GM23338 (cell line): ENCODE data around the gene CAST. TPM values are rescaled to one million over a fixed set of nuclear protein-coding genes. Genes with fewer than 3 reads are reported as not detected.

Experiments used
- ATAC-seq: fragments of 200-7000 bp; cut with Tn5 transposase; 3 replicates; pipeline ENCODE4 v1.9.1; 2020
- DNase-seq: peaks from one replicate; pipeline ENCODE4 v3.0.0-alpha.2; 2015; ENCODE audit warnings: low spot score
- H2AFZ ChIP-seq: fragments of 200-600 bp; sonication (generic); 2 replicates; pipeline ENCODE4 v1.8.0; 2016; ENCODE audit warnings: antibody characterized with exemption, mild to moderate bottlenecking, moderate library complexity
- H3F3A ChIP-seq: fragments of 200-600 bp; sonication (generic); replicated peaks from 2 replicates; pipeline ENCODE4 v1.8.0; 2017; ENCODE audit warnings: antibody characterized with exemption, mixed run types, low read depth
- H3K27ac ChIP-seq: fragments of 200-600 bp; sonication (generic); 2 replicates; pipeline ENCODE4 v1.6.1; 2016; ENCODE audit warnings: low read depth
- H3K27me3 ChIP-seq: fragments of 200-600 bp; sonication (generic); 2 replicates; pipeline ENCODE4 v1.8.0; 2016; ENCODE audit warnings: mild to moderate bottlenecking, mixed run types, moderate library complexity; ENCODE audit not compliant: insufficient read depth
- H3K36me3 ChIP-seq: fragments of 200-600 bp; sonication (generic); 2 replicates; pipeline ENCODE4 v1.8.0; 2016; ENCODE audit warnings: mild to moderate bottlenecking; ENCODE audit not compliant: insufficient read depth
- H3K4me1 ChIP-seq: fragments of 200-600 bp; sonication (generic); 2 replicates; pipeline ENCODE4 v1.8.0; 2016; ENCODE audit warnings: mild to moderate bottlenecking, moderate library complexity; ENCODE audit not compliant: insufficient read depth
- H3K4me2 ChIP-seq: fragments of 200-600 bp; sonication (generic); 2 replicates; pipeline ENCODE4 v1.7.1; 2017; ENCODE audit warnings: mixed run types
- H3K4me3 ChIP-seq: fragments of 200-600 bp; sonication (generic); 2 replicates; pipeline ENCODE4 v1.6.1; 2016; ENCODE audit warnings: mixed run types
- H3K79me2 ChIP-seq: fragments of 200-600 bp; sonication (generic); replicated peaks from 2 replicates; pipeline ENCODE4 v1.8.0; 2017; ENCODE audit warnings: mild to moderate bottlenecking; ENCODE audit not compliant: insufficient read depth
- H3K9me2 ChIP-seq: fragments of 200-600 bp; sonication (generic); 2 replicates; pipeline ENCODE4 v1.8.0; 2017; ENCODE audit not compliant: insufficient read depth
- H4K20me1 ChIP-seq: fragments of 200-600 bp; sonication (generic); replicated peaks from 2 replicates; pipeline ENCODE4 v1.8.0; 2017; ENCODE audit warnings: mild to moderate bottlenecking; ENCODE audit not compliant: insufficient read depth
- H3K27ac Mint-ChIP-seq: 2 replicates; pipeline ENCODE4 v1.8.0; 2020; ENCODE audit warnings: inconsistent platforms, mild to moderate bottlenecking, moderate library complexity, mixed read lengths
- H3K27me3 Mint-ChIP-seq: 3 replicates; pipeline ENCODE4 v1.8.0; 2022; ENCODE audit warnings: low read depth, mild to moderate bottlenecking, moderate library complexity, mixed read lengths, inconsistent platforms; ENCODE audit not compliant: insufficient read depth, poor library complexity
- H3K36me3 Mint-ChIP-seq: 3 replicates; pipeline ENCODE4 v1.8.0; 2021; ENCODE audit warnings: low read depth, mild to moderate bottlenecking, inconsistent platforms, moderate library complexity, mixed read lengths
- H3K4me1 Mint-ChIP-seq: 3 replicates; pipeline ENCODE4 v1.8.0; 2020; ENCODE audit warnings: mild to moderate bottlenecking, inconsistent platforms, mixed read lengths
- H3K4me3 Mint-ChIP-seq: 3 replicates; pipeline ENCODE4 v1.8.0; 2021; ENCODE audit warnings: moderate library complexity, mild to moderate bottlenecking, inconsistent platforms, mixed read lengths
- H3K9me3 Mint-ChIP-seq: 3 replicates; pipeline ENCODE4 v1.8.0; 2020; ENCODE audit warnings: moderate library complexity, mild to moderate bottlenecking, inconsistent platforms, mixed read lengths
- CTCF ChIP-seq, 2 experiments: fragments of 200-600 bp in 1 of 2; sonication (generic) in 1 of 2; conservative IDR thresholded peaks; 2 replicates each; pipeline versions ENCODE4 v1.5.1 to v1.6.1; 2016 to 2017; ENCODE audit warnings: antibody characterized with exemption in 2 of 2, low read depth in 2 of 2, mild to moderate bottlenecking in 2 of 2, moderate library complexity in 1 of 2
- EZH2 ChIP-seq: fragments of 200-600 bp; sonication (generic); IDR thresholded peaks from one replicate; pipeline ENCODE4 v1.8.0; 2017; ENCODE audit warnings: antibody characterized with exemption, mild to moderate bottlenecking, low read depth; ENCODE audit not compliant: unreplicated experiment
- EZH2phosphoT487 ChIP-seq: fragments of 200-600 bp; sonication (generic); IDR thresholded peaks from one replicate; pipeline ENCODE4 v1.8.1; 2018; ENCODE audit warnings: antibody characterized with exemption; ENCODE audit not compliant: unreplicated experiment
- NANOG ChIP-seq: IDR thresholded peaks from 2 replicates; pipeline ENCODE4 v1.6.1; 2016; ENCODE audit warnings: antibody characterized with exemption, borderline replicate concordance
- POLR2AphosphoS5 ChIP-seq: IDR thresholded peaks from 2 replicates; pipeline ENCODE4 v1.6.1; 2016; ENCODE audit warnings: antibody characterized with exemption, low read depth
- ZNF114 ChIP-seq: fragments of 250-450 bp; sonication (Bioruptor Pico); IDR thresholded peaks from 2 replicates; pipeline ENCODE4 v1.5.0; 2020; ENCODE audit warnings: mild to moderate bottlenecking, moderate library complexity
- ZNF331 ChIP-seq: fragments of 250-450 bp; sonication (Bioruptor Pico); IDR thresholded peaks from 2 replicates; pipeline ENCODE4 v1.5.0; 2020; ENCODE audit warnings: low read depth, mild to moderate bottlenecking, moderate library complexity
- long read RNA-seq: library from polyadenylated mRNA; unstranded; transcript quantifications from one replicate; pipeline ENCODE4 v2.0.0, GENCODE V29; 2020; ENCODE audit not compliant: unreplicated experiment
- polyA plus RNA-seq: library from polyadenylated mRNA; unstranded; fragments of >200 nt; fragmentation: Nextera tagmentation; extraction: Ambion mirVana; gene quantifications from 2 replicates; pipeline ENCODE4 v1.2.1, GENCODE V29; 2016
- total RNA-seq: library from RNA; depleted of rRNA; stranded (reverse); fragments of >200 nt; shearing (Covaris generic); gene quantifications from 2 replicates; pipeline ENCODE4 v1.2.3, GENCODE V29; 2014; rRNA removed

Gene CAST
- total RNA-seq: 26.4 and 37.9 TPM in 2 replicates
- 53.0 and 57.7 TPM in 2 replicates for polyA plus RNA-seq
- long read RNA-seq, partial matches to known transcripts: 11 of 13 reads
- long read RNA-seq, other reads (novel, unspliced or antisense): 2 of 13 reads

- H3K9me3 Mint-ChIP-seq: no peaks in the 10 kb centered on the region
- no peak for TF ChIP-seq EZH2phosphoT487
- TF ChIP-seq POLR2AphosphoS5: 0 out of 2 replicates have a peak, but pooled peaks have one; percentile 9
- peak; percentile 95 for DNase-seq
- H3K27ac Mint-ChIP-seq: peak within 1 kb of the TSS; percentile 85
- peaks cover 21% of the 10 kb centered on the region for H4K20me1 ChIP-seq
- peaks cover 8% of the 10 kb centered on the region for H3K4me1 ChIP-seq
- H3K27me3 ChIP-seq: peaks cover 50% of the 10 kb centered on the region
- peaks cover 15% of the 10 kb centered on the region for H3K4me1 Mint-ChIP-seq
- H3K36me3 ChIP-seq: no peaks in the 10 kb centered on the region
- no peak within 1 kb of the TSS for H3K27ac ChIP-seq
- peak within 1 kb of the TSS; percentile 98 for H3K4me3 Mint-ChIP-seq
- H3K9me2 ChIP-seq: no peaks in the 10 kb centered on the region
- ATAC-seq: peak; percentile 87
- H3K79me2 ChIP-seq: no peaks in the 10 kb centered on the region; the same call in 1 of the 2 replicates
- peak within 1 kb of the TSS; percentile 98 for H3K4me2 ChIP-seq
- H3K36me3 Mint-ChIP-seq: no peaks in the 10 kb centered on the region
- H2AFZ ChIP-seq: peak within 1 kb of the TSS; percentile 95
- peaks cover 4% of the 10 kb centered on the region; the same call in 1 of the 2 replicates for H3F3A ChIP-seq
- H3K4me3 ChIP-seq: peak within 1 kb of the TSS; percentile 86
- H3K27me3 Mint-ChIP-seq: peaks cover 21% of the 10 kb centered on the region
Observed at GRCh38 chr5:96661855-96662724, at the start of gene CAST. Gene CAST, plus strand, starts transcription at chr5:96662376. Its CDS starts 47 bp downstream, at chr5:96662423.

DNA sequence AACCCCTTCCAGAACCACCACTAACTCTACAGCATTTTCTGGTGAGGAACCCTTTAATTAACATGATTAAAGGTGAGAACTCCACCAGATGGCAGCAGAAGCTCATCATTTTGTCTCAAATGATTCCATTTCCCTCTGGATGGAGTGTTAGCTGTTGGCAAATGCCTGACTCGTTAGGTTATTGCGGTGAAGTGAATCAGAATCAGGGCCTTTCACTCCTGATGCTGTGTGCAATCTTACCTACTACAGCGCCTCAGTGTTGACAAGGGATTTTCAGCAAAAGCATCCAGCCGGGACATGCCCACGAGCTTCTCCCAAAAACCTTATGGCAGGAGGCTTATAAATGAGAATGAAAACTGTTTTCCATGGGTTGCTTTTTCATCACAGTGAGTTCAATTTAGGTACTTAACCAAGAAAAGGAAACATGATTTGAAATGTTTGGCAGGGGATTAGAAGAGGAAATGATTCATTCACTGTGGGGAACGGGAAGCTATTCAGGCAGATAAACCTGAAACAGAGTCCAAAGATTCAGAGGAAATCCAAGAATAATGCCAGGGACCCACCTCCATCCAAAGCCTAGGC lies 48.0 kb upstream of the CAST start:
- no peaks in the 10 kb centered on the region for H3K4me1 ChIP-seq
- H3F3A ChIP-seq: no peaks in the 10 kb centered on the region
- ATAC-seq (peak; percentile 92), DNase-seq (peak; percentile 87)
- H3K36me3 ChIP-seq: no peaks in the 10 kb centered on the region
- H4K20me1 ChIP-seq: no peaks in the 10 kb centered on the region
- H3K4me3 ChIP-seq: no peak overlapping the region
- H3K27me3 ChIP-seq: no peaks in the 10 kb centered on the region
- H3K27ac Mint-ChIP-seq: no peak overlapping the region
- H3K4me2 ChIP-seq: no peak overlapping the region
- no peaks in the 10 kb centered on the region for H3K27me3 Mint-ChIP-seq
- H3K4me1 Mint-ChIP-seq: peaks cover 4% of the 10 kb centered on the region; the same call in 2 of the 3 replicates
- H3K27ac ChIP-seq: no peak overlapping the region
- peaks cover 13% of the 10 kb centered on the region for H3K36me3 Mint-ChIP-seq
- H3K9me3 Mint-ChIP-seq: peaks cover 19% of the 10 kb centered on the region
- peak overlapping the region; percentile 39; the same call in 1 of the 2 replicates for H2AFZ ChIP-seq
- TF ChIP-seq CTCF (conservative IDR thresholded peaks at IDR 0.05; ENCODE audit: low read depth in 2 of 2) (peak; percentile 65 to 84), POLR2AphosphoS5 (no peak)
- no peaks in the 10 kb centered on the region for H3K9me2 ChIP-seq
- H3K79me2 ChIP-seq: no peaks in the 10 kb centered on the region
- no peak overlapping the region for H3K4me3 Mint-ChIP-seq

- Histone ChIP-seq H3K4me2 (no peak overlapping the region), H4K20me1 (no peaks in the 10 kb centered on the region), H3K79me2 (no peaks in the 10 kb centered on the region), H2AFZ (no peak overlapping the region), H3F3A (no peaks in the 10 kb centered on the region), H3K4me3 (no peak overlapping the region), H3K36me3 (no peaks in the 10 kb centered on the region), H3K27ac (no peak overlapping the region), H3K27me3 (no peaks in the 10 kb centered on the region), H3K9me2 (no peaks in the 10 kb centered on the region), H3K4me1 (no peaks in the 10 kb centered on the region)
- H3K4me1 Mint-ChIP-seq: peaks cover 4% of the 10 kb centered on the region
- no peaks in the 10 kb centered on the region for H3K27me3 Mint-ChIP-seq
- ATAC-seq: no peak
- no peak overlapping the region for H3K4me3 Mint-ChIP-seq
- no peak overlapping the region; the same call in 1 of the 2 replicates for H3K27ac Mint-ChIP-seq
- peaks cover 19% of the 10 kb centered on the region for H3K36me3 Mint-ChIP-seq
- TF ChIP-seq ZNF114 (no peak), NANOG (no peak), EZH2 (no peak), ZNF331 (CRISPR knock-in tag) (no peak)
- no peak for DNase-seq
- peaks cover 24% of the 10 kb centered on the region for H3K9me3 Mint-ChIP-seq
Observed at GRCh38 chr5:96615223-96615622, 47.0 kb upstream of the CAST start.
